Astrocyte of the spinal cord (primary cell): ENCODE results near the gene SLC17A8.

Experiments
- DNase-seq: peaks from one replicate; pipeline ENCODE4 v3.0.0; 2011; ENCODE audit warnings: low read depth, low spot score
- H3K4me3 ChIP-seq: 2 replicates; pipeline ENCODE4 v1.5.1; 2011; ENCODE audit warnings: low read depth, mild to moderate bottlenecking, low read length, moderate library complexity
- in situ Hi-C: cut with HindIII; loops from 2 replicates; pipeline ENCODE4 v1.10.0; 2017; ENCODE audit warnings: low sequenced_read_pairs
- TF ChIP-seq, protein P1 (sequence below): IDR thresholded peaks from 2 replicates; pipeline ENCODE4 v1.5.1; 2012; ENCODE audit warnings: low read depth, mild to moderate bottlenecking, low read length, inconsistent platforms

SLC17A8 gene

DNA sequence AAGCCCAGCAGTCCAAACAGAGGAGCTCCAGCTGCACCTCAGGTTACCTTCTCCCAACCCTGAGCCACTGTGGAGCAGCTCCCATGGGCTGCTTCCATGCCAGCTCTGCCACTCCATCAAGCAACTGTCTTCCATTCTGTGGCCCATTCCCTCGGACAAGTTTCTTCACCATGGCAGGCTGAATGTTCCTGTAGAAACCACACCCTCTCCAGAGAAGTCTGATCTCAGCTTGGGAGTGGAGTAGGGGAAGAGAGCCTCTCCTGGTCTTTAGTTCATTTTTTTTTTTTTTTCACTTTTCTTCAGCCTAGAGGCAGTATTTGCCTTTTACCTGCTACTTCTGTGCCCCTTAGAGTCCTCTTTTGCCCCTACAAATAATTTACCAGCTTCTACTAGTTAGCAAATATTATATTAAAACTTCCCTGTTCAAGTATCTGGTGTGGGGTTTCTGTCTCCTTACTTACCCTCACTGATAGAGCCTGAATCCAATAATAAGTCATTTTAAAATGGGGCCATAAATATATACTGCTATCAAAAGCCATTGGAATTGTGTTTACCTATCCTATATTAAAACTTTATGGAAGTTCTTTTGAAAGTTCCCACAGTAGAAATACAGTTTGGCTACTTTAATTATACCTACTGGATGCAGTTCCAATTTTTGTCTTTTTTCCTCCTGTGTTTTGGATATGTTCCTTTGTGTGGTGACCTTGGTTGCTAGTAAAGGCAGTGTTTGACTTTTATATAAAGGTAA, 11.7 kb upstream of the SLC17A8 start:
- no peak for DNase-seq
- H3K4me3 ChIP-seq, result no peak overlapping the region
- in situ Hi-C loops, result no loop called here
- TF ChIP-seq, protein P1, sequence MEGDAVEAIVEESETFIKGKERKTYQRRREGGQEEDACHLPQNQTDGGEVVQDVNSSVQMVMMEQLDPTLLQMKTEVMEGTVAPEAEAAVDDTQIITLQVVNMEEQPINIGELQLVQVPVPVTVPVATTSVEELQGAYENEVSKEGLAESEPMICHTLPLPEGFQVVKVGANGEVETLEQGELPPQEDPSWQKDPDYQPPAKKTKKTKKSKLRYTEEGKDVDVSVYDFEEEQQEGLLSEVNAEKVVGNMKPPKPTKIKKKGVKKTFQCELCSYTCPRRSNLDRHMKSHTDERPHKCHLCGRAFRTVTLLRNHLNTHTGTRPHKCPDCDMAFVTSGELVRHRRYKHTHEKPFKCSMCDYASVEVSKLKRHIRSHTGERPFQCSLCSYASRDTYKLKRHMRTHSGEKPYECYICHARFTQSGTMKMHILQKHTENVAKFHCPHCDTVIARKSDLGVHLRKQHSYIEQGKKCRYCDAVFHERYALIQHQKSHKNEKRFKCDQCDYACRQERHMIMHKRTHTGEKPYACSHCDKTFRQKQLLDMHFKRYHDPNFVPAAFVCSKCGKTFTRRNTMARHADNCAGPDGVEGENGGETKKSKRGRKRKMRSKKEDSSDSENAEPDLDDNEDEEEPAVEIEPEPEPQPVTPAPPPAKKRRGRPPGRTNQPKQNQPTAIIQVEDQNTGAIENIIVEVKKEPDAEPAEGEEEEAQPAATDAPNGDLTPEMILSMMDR, result no peak

DNA sequence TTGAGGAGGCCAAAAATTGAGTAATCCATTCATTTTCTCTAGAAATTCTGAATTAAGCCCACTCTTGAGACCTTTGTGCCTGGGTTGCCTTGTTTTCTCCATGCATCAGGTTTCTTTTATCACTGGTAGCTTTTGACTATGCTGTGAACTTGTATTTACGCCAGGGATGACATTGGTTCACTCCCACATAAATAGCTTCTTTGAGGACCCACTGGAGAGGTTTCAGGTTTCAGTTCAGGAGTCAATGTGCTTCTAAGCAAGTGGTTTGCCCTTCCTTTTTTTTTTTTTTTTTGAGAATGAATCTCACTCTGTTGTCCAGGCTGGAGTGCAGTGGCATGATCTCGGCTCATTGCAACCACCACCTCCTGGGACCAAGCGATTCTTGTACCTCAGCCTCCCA, 10.2 kb upstream of the SLC17A8 start:
- DNase-seq, result no peak
- TF ChIP-seq, protein P1, result no peak
- in situ Hi-C loops, result no loop called here
- no peak overlapping the region for H3K4me3 ChIP-seq

DNA sequence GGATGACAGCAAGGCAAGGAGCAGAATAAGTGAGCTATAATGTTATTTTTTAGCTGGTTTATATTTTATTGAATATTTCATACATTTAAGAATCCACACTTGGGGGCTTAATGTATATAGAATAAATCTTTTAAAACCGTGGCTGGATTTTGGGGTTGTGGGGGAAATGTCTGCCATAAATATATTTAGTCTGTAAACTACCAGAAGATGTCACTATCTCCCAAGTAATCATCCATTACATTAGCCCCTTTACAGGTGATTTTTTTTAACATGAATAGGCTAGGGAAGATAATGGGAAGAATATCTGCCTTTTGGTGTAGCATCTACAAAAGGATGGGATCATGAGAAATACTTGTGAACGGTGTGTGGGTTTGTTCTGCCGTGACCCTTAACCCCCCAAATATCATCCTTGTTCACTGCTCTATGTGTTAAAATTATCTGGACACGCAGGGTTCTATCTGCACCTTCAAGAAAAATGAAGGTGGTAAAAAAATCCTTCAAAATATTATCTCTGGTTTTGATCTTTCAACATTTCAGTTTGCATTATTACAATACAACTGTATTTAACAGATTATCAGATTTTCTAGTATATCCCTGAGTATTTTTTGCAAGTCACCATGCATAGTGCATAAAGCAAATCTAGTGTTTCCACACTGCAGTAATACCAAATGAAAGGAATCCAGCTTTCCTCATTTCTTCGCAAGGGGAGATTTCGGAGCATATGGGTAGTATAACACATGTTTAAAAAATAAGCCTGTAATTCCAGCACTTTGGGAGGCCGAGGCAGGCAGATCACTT, 8.0 kb upstream of the SLC17A8 start:
- in situ Hi-C loops, result no loop called here
- no peak overlapping the region for H3K4me3 ChIP-seq
- TF ChIP-seq, protein P1, result peak; percentile 13
- DNase-seq, result peak; percentile 29

DNA sequence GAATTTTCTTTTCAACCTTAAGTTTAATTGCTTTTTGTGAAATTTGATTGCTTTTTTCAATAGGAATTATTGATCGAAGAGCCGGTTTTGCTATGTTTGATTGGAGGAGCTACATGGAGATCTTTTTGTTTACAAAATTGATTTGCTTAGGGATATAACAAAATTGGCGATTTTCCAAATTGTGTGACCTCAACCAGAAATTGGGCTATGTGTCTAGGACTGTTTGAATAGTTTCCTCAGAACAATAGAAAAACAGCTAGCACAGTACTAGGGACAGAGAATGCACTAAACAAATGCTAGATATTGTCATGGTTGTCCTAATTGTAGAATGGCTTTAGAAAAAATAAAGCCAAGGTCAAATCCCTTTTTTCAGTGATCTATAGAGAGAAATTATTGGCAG, 2.4 kb downstream of the SLC17A8 start:
- TF ChIP-seq, protein P1, result no peak
- in situ Hi-C loops, result no loop called here
- DNase-seq, result no peak

DNA sequence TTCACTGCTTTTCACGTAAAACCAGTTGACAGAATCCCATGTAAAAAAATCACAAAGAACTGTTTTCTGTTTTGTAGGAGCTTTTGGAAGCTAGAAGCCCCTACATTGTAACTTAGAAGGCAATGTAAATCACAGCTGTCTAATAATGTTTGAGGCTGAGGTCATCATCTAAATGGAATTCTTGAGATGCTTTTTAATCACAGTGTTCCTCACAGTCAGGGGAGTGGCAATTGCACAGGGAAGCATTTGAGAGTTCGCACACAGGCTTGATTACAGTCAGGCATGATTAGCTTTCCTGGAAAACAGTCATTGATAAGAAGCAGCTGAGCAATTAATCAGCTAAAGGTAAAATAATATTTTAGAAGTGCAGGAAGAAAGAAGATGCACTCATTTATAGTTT, 2.9 kb downstream of the SLC17A8 start:
- no peak overlapping the region for H3K4me3 ChIP-seq
- TF ChIP-seq, protein P1, result no peak
- in situ Hi-C loops, result no loop called here
- DNase-seq, result no peak

More for the DNA sequence above, 2.4 kb downstream of the SLC17A8 start:
- H3K4me3 ChIP-seq, result no peak overlapping the region

DNA sequence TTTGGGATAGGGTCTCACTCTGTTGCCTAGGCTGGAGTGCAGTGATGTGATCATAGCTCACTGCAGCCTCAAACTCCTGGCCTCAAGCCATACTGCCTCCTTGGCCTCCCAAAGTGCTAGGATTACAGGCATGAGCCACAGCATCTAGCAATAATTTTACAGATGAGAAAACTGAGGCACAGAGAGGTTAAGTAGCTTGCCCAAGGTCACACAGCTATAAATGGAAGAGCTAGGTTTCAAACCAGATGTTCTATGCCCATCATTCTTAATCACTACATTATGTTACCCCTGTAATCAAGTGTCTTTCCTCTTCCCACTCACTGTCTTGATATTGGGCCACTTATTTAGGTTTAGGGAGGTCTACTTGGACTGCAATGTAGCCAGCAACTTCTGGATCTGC, 3.6 kb downstream of the SLC17A8 start:
- H3K4me3 ChIP-seq, result no peak overlapping the region
- DNase-seq, result no peak
- in situ Hi-C loops, result no loop called here
- TF ChIP-seq, protein P1, result no peak
